Stimulated activated CD8-positive, alpha-beta memory T cell treated with anti-CD3 and anti-CD28 coated beads, Interleukin-12 subunit alpha, Interleukin-12 subunit beta, amount 100 ng/mL, for 24 hours (primary cell): ENCODE measurements around the gene SLC25A39.
A peak's percentile ranks its signal among the peaks of the same experiment; 100 is the strongest.
"Not testable (repeated sequence)": the region's sequence is repeated elsewhere in the genome, so short reads cannot be mapped to it uniquely, and the experiment has no call there.

Experiments used
- DNase-seq: peaks from one replicate; pipeline ENCODE4 v3.0.0-alpha.2; 2020; ENCODE audit errors: extremely low read depth

Gene SLC25A39

DNA sequence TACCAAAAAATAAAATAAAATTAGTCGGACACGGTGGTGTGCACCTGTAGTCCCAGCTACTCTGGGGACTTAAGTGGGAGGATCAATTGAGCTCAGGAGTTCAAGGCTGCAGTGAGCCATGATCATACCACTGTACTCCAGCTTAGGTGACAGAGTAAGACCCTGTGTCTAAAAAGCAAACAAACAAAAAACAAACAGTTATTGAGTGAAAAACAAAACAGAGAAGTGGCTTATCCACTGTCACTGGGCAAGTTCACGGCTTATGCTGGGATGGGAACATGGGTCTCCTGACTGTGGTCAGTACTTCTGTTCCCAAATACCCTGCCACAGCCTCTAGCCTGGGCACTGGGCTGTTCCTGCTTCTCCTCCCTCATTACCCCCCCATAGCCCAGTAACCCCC lies 10.9 kb upstream of the SLC25A39 start:
- no peak for DNase-seq

DNA sequence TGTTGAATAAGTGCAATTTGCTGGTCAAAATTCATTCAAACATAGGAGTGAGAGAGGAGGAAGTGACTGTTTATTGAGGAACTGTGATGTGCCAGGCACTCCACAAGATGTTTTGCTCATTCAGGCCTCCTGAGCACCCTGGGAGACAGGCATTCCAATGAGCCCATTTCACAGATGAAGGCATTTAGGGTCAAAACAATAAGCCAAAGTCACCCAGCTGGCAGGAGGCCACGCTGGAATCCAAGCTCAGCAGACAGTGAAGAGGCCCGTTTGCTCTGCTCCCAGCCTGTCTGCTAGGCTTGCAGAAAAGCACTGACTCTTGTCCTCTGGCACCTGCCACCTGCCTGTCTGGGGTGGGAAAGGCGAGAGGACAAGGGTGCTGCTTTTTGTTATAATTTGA lies 10.1 kb upstream of the SLC25A39 start:
- DNase-seq, result no peak

DNA sequence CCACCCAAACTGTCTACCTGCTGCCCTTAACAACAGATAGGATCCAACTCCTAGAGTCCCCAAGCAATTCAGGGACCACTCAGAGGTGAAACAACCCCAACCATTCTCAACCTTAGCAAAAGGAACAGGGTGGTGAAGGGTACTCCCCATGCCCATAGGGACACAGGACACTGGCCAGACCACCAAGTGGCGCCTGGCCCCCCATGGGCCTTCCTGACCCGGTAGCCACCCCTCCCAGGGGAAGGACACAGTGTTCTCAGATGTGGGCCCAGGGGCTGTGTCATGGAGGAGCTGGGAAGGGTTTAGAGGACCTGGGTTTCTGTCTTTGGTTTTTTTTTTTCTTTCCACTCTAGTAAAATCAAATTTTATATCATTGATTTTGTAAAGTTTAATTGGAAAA lies 9.7 kb upstream of the SLC25A39 start:
- DNase-seq, result no peak

DNA sequence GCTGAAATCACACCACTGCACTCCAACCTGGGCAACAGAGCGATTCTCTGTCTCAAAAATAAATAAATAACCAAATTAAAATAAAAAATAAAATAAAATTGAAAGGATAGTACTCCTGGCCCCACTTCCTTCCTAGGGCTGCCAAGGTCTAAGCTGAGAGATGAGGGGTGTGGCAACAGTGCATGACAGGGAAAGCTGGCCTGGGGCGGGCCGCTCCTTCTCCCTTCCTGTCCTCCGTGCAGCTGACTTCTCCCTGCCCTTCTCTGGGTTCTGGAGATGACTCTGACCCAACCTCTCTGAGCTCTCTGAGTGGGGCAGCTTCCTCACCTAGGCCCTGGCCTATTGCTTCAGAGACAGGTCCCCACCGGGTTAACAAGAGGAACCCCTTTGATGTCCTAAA lies 8.7 kb upstream of the SLC25A39 start:
- DNase-seq, result no peak

DNA sequence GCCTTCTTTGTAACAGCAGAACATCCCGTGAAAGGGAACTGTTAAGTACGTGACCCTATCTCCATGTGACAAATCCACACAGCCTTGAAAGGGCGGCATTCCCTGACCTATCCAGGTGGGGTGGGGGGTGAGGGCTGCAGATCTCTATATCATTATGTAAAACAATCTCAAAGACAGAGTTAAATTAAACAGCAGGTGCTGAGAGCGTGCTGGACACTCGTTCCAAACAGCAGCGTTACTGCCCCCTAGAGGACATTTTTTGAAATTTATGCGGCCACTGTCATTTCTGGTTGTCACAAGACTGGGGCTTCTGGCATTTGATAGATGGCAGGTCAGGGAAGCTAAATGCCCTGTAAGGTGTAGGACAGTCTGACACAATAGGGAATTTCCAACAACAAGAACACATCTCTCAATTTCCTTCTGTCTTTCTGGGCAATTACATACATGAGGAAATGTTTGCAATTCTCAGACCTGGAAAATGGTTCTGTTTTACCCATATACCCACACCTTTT lies 6.7 kb upstream of the SLC25A39 start:
- DNase-seq, result no peak

DNA sequence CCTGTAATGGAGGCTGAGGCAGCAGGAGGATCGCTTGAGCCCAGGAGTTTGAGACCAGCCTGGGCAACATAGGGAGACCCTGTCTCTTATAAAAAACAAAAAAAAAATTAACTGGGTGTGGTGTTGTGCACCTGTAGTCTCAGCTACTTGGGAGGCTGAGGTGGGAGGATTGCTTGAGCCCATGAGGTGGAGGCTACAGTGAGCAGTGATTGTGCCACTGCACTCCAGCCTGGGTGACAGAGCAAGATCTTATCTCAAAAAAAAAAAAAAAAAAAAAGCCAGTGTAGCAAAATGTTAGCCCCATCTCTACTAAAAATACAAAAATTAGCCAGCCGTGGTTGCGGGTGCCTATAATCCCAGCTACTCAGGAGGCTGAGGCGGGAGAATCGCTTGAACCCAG lies 5.6 kb upstream of the SLC25A39 start:
- not testable (repeated sequence) for DNase-seq

DNA sequence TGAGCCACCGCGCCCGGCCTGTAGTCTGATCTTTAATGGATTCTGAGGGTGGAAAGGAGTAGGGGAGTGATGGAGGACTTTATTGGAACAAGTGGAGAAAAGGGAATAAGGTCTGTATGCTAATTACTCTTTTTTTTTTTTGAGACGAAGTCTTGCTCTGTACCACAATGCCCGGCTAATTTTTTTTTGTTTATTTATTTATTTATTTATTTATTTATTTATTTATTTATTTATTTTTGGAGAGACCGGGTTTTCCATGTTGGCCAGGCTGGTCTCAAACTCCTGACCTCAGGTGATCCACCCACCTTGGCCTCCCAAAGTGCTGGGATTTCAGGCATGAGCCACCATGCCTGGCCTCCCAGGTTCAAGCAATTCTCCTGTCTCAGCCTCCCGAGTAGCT lies 4.9 kb upstream of the SLC25A39 start:
- not testable (repeated sequence) for DNase-seq

DNA sequence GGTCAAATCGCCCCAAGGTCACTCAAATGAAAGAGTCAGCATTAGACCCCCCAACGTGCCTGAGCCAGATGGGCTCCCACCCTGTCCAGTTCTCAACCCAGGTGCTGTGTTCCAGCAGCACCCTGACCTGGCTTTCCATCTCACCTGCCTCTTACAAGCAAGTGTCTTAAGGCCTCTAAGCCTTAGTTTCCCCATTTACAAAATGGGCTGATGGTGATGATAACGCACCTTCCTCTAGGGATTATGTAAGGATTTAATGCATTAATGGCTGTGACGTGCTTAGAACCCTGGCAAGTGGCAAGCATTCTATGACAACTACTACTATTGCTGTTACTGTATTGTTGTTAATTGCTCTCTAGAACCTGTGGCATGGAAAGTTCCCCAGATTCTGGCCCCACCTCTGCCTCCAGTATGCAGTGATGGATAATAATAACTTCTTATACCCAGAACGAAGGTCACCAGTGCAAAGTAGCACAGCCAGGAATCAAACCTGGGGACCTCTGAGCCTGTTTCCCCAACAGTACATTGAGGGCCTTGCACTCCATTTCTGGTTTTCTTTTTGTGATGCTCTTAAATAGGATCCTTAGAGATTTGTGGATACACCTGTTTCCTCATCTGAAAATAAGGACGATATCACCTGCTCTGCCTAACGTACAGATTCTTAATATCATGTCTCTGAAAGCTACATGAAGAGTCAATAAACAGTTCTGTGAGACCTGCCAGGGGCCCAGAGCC lies 3.3 kb upstream of the SLC25A39 start:
- no peak for DNase-seq

DNA sequence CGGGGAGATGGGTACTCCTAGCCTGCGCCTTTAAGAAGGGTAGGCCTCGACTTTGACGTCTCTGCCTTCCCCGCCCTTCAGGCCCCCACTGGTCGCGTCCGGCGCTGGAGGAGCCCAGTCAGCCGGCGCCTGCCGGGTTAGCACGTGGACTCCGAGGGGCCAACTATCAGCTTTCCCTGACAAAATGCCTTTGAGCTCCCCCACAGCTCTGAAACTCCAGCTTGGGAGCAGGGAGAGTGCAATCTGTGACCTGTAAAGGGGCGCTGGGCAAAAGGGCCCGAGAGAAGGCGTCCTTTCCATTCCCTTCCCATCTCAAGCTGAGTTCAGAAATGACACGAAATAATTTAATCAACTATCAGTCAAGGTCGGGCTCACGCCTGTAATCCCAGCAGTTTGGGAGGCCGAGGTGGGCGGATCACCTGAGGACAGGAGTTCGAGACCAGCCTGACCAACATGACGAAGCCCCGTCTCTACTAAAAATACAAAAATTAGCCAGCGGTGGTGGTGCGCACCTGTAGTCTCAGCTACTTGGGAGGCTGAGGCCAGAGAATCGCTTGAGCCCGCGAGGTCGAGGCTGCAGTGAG lies 2.3 kb upstream of the SLC25A39 start:
- DNase-seq, result peak; percentile 84

DNA sequence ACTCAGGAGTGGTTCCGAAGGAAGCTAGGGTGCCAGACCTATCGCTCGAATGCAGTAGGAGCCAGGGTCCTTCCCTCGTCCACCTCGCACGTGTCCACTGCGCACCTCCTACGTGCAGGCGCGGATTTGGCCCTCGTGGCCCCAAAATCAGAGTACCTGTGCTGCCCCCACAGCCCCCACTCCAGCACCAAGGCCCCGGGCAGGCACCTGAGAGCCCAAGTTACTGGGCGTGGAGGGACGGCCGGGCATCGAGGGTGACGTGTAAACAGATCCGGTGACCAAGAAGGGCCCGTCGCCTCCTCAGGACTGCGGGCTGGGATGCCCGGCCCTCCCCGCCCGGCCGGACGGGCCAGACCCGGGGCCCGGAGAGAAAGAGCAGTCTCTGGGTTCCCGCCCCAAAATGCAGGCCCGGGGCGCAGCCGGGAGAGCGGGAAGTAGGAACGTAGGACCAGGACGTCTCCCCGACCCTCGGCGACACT lies 492 bp downstream of the SLC25A39 start:
- DNase-seq, result no peak

DNA sequence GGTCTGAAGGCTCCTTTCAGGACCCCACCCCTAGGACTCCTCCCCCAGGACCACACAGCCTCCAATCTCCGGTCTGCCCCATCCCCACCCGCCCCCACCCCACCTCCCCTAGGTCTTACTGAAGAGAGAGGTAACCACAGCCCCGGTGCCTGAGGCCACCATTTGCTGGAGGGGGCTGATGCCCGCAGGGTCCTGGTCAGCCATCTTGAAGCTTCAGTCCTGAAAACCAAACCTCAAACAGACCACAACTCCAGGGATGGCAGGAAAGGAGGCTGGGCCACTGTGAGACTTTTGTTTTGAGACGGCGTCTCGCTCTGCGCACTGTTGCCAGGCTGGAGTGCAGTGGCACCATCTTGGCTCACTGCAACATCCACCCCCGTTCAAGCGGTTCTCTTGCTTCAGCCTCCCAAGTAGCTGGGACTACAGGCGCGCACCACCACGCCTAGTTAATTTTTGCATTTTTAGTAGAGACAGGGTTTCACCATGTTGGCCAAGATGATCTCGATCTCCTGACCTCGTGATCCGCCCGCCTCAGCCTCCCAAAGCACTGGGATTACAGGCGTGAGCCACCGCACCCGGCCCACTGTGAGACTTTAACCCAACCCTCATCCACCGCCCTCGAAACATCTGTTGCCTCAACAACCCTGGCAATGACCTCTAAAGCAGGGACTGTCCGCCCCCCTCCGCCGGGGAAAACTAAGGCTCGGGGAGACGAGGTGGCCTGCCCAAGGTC lies 1.1 kb downstream of the SLC25A39 start:
- DNase-seq, result no peak

DNA sequence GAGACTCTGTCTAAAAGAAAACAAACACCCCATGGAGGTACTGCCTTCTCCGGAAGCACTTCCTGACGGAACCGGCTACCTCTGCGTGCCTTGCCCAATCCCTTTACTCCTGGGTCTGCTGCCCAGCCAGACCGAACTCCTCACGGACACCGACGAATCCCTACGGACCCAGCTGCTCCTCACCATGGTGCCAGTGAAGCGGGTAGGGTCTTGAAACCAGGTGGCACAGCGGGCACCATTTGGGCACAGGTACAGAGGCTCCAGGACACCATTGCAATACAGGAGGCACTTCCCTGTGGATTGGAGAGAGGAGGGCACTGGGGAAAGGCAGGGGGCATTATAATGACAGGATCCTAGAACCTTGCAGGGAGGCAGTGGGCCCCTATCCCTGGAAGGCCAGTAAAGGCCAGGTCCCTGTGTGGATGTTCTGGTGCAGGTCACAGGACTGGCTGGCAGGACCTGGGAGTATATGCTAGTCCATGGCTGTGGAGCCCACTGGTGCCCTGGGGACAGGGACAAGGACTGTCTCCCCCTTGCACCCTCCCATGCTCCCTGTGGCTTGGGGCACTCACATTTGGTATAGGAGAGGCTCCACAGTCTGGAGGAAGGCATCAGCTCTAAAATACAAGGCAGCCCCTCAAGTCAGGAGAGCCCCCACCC lies 2.3 kb downstream of the SLC25A39 start:
- DNase-seq, result no peak

DNA sequence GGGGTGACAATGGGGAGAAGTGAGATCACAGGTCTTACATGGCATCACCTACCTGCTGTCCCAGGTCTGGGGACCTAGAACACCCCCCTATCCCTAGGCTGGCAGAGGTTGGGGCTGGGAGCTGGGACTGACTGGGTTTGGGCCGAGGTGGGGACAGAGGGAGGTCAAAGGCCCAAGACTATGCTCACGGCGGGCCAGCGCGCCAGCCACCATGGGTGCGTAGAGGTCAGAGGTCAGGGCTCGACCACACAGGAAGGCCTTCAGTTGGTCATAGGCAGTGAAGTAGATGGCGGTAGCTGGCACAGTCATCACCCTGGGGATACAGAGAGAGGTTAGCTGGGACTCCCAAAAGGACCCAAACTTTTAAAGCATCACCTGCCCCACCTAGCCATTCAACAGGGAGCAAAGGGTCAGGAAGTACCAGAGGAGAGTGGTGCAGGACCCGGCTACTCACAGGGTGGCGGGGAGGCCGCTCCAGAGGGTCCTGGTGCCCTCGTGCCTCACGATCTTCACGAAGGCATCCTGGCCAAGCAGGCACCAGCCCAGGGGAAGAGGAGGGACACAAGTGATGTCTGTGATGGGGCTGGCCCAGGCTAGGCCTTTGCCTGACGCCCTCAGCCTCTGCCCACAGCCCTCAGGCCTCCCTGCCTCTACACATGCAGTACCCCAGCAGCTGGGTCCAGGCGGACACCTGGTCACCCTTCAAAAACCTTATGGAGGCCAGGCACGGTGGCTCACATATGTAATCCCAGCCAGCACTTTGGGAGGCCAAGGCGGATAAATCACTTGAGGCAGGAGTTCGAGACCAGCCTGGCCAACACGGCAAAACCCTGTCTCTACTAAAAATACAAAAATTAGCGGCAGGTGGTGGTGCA lies 3.1 kb downstream of the SLC25A39 start:
- no peak for DNase-seq

DNA sequence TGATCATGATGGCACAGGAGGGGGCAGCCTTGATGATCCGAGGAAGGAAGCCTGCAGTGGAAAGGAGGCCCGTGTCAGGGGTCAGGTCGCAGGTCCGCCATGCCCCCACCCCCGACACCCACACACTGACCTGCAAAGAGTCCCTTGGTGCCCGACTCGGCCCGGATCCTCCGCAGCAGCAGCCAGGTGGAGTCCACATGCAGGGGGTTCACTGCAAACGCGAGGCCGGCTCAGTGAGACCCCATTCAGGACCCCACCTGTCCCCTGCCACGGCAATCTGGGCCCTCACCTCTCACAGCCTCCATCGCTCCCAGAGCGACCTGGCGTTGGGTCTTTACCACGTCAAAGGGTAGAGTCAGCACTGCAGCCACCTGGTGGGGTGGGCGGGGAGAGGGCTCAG lies 4.6 kb downstream of the SLC25A39 start:
- DNase-seq, result no peak

DNA sequence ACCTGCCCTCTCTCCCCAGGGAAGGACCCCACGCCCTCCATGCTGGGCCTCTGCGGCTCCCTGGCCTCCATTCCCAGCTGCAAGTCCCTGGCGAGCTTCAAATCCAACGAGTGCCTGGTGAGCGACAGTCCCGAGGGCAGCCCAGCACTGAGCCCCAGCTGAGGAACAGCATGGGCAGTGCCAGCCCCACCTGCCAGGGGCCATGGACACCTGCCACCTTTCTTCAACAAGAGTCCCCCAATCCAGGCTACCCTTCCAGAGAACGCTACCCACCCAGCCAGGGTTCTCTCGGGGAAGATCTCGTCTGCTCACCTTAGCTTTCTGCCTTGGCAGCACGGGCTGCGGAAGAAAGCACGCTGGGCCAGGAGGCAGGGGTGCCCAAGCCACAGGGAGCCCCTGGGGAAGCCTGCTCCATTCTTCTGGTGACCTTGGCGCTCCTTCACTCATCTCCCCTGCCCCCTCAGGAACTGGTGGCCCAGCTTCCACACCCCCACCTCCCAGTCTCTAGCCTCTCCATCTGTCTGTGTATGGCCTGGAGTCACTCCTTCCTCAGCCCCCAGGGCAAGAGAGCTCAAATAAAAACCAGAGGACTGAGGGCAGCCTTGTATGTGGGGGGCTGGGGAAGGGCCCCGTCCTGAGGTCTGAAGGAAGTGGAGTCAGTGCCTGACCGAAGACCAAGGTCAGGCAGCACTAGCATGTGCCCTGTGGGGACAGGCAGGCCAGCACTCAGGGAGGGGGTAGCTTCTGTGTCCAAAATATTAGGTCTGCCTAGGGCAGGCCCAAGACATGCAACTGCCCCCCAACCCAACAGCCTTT lies 6.3 kb downstream of the SLC25A39 start:
- DNase-seq, result no peak

DNA sequence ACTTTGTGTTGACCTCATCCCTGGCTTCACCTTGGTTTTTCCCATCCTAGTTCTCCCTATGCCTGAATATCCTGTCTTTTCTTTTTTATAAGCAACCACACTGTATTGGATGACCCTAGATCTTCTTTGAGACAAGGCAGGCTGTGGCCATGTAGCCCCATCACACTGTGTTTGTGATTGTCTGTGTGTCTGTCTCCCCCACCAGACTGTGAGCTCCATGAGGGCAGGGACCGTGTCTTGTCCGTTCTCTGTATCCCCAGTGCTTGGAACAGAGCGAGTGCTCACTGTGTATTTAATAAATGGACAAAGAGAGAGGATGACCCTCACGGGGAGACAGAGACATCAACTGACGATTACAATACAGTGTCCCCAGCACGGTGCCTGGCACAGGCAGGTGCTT lies 7.1 kb downstream of the SLC25A39 start:
- DNase-seq, result no peak

DNA sequence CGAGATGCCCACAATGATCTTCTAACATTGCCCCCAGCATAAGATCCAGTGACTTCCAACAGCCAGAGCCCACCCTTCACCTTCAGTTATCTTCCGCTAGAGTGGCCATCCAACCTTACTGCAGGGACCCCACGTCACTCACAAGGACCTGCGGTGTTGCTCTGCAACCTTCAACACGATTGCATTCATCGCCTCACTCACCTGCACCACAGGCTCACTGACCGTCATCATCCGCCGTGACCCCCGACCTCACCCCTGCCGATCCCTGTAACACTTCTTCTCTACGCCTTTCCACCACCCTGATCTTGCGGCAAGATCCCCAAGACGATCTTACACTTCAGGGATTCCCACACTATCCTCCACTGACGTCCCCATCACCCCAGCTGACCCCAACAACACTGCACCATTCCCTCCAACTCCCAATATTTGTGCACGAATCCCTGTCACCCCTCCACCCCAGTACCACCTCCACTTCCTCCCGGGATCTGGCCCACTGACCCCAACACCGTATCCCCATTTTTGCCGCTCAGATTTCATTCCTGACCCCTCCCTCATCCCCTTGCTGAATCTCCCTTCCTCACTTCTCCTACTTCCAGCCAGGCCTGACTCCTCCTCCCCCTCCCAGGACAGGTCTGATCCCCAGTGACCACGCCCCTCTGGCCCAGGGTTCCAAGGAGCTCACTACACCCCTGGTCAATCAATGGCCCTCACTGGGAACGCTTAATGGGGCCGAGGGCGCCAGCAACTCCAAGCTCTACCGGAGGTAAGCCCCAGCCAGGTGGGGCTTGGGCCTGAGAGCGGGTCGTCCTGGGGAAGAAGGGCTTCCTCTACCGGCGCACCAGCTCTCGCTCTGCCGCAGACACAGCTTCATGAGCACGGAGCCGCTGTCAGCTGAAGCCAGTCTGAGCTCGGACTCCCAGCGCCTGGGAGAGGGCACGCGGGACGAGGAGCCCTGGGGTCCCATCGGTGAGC lies 8.6 kb downstream of the SLC25A39 start:
- no peak for DNase-seq

DNA sequence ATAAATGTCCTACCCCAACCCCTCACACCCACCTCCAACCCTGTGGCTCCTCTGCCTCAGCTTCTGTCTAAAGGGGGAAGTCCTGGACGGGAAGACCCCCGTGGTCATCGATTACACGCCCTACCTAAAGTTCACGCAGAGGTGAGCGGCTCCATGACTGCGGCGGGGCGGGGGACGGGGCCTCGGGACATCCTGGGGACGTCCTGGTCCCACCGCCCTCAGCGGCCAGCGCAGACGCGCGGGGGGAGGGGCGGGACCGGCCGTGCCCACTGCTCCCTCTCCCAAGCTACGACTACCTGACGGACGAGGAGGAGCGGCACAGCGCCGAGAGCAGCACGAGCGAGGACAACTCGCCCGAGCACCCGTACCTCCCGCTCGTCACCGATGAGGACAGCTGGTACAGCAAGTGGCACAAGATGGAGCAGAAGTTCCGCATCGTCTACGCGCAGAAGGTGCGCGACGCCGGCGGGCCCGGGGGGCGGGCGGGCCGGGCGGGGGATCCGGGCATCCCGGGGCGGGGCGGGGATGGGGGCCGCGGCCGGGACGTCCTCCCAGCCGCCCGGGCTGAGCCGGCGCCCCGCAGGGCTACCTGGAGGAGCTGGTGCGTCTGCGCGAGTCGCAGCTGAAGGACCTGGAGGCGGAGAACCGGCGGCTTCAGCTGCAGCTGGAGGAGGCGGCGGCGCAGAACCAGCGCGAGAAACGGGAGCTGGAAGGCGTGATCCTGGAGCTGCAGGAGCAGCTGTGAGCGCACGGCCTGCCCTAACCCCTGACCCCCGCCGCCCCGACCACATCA lies 9.6 kb downstream of the SLC25A39 start:
- DNase-seq, result no peak
